ENCODE measurements around the gene KATNAL1. TPM values are rescaled to one million over a fixed set of nuclear protein-coding genes. Genes with fewer than 3 reads are reported as not detected.

Gene KATNAL1
- total RNA-seq, 1 experiment from 2014 or later = 11.2 TPM

- H3K18ac ChIP-seq (ENCODE audit: insufficient read length, low read depth, low read length) = no peak overlapping the region
- H4K91ac ChIP-seq (ENCODE audit: insufficient read length, low read depth, low read length) = no peak overlapping the region
- H3K9me3 Mint-ChIP-seq = peaks cover 4% of the 10 kb centered on the region in 2 experiments; a peak in 4 of 5 replicates
- no CpG with 5 or more reads among the region's 1 CpG for WGBS (ENCODE audit: extremely low coverage, insufficient read length, low lambda C conversion rate)
- H3K14ac ChIP-seq (ENCODE audit: insufficient read depth, low read length) = no peak overlapping the region
- H3K27me3 Mint-ChIP-seq (ENCODE audit: low read depth) = no peaks in the 10 kb centered on the region
- H3T11ph ChIP-seq (ENCODE audit: low read length) = no peak overlapping the region
- no peak for DNase-seq
- no peak overlapping the region for H2BK12ac ChIP-seq (ENCODE audit: insufficient read length, low read depth, low read length)
- no peak overlapping the region for H3K27ac Mint-ChIP-seq
- no peak overlapping the region for H4K5ac ChIP-seq (ENCODE audit: insufficient read length, low read depth, low read length)
- no peak overlapping the region for H2BK20ac ChIP-seq (ENCODE audit: low read depth, low read length, poor library complexity, severe bottlenecking)
- H3K27ac ChIP-seq (ENCODE audit: insufficient read length, low read depth, low read length) = no peak overlapping the region
- no peak overlapping the region for H3K56ac ChIP-seq (ENCODE audit: insufficient read length, low read depth, low read length)
- TF ChIP-seq CTCF (conservative IDR thresholded peaks at IDR 0.05) = no peak
- H3K4me1 Mint-ChIP-seq = no peaks in the 10 kb centered on the region; a peak in 1 of 4 replicates
- no peak overlapping the region for H3K9ac ChIP-seq (ENCODE audit: extremely low read depth, insufficient read length, low read length)
- no peaks in the 10 kb centered on the region for H4K20me1 ChIP-seq (ENCODE audit: control insufficient read depth, insufficient read depth, insufficient read length)
- no peak overlapping the region for H2AK5ac ChIP-seq (ENCODE audit: insufficient read length, low read length)
- H3K4me3 Mint-ChIP-seq = no peak overlapping the region
- no peak overlapping the region for H2AFZ ChIP-seq (ENCODE audit: low read length)
- H3K36me3 Mint-ChIP-seq (ENCODE audit: insufficient read depth in 1 of 3, low read depth in 3 of 3) = peaks cover 6 to 22% (median 20%) of the 10 kb centered on the region in 3 experiments
- H3K79me1 ChIP-seq (ENCODE audit: insufficient read depth, low read depth, low read length, poor library complexity, severe bottlenecking) = no peaks in the 10 kb centered on the region
- H3K23ac ChIP-seq (ENCODE audit: insufficient read length, low read depth, low read length) = no peak overlapping the region
- H3K4ac ChIP-seq (ENCODE audit: low read depth, low read length) = no peak overlapping the region
- H2BK120ac ChIP-seq (ENCODE audit: low read depth, low read length, poor library complexity, severe bottlenecking) = no peak overlapping the region
- H3K4me1 ChIP-seq (ENCODE audit: insufficient read depth, low read length) = no peaks in the 10 kb centered on the region
- H2BK5ac ChIP-seq (ENCODE audit: insufficient read length, low read length) = no peak overlapping the region
- H3K9me3 ChIP-seq (ENCODE audit: control insufficient read depth, low read depth, low read length) = no peaks in the 10 kb centered on the region
- H3K23me2 ChIP-seq (ENCODE audit: insufficient read length, low read depth, low read length, poor library complexity, severe bottlenecking) = no peaks in the 10 kb centered on the region
- no peaks in the 10 kb centered on the region for H3K27me3 ChIP-seq (ENCODE audit: insufficient read depth, low read length)
- no peak overlapping the region for H4K8ac ChIP-seq (replicated peaks; ENCODE audit: insufficient read length, low read depth, low read length)
- no peak overlapping the region for H2BK15ac ChIP-seq (ENCODE audit: low read depth, low read length)
- H3K4me2 ChIP-seq (ENCODE audit: insufficient read depth, insufficient read length, low read length) = no peak overlapping the region
- no peaks in the 10 kb centered on the region for H3K79me2 ChIP-seq (ENCODE audit: insufficient read depth, low read length)
These were observed 38.7 kb downstream of the KATNAL1 start for GRCh38 chr13:30268673-30269072.
